IPS-18a (cell line): ENCODE measurements around the gene ZBED4.
A peak's percentile ranks its signal among the peaks of the same experiment; 100 is the strongest.

Source experiments
- H3K27ac ChIP-seq: one replicate; pipeline ENCODE4 v1.5.1; 2013; ENCODE audit warnings: low read length
- H3K27me3 ChIP-seq: one replicate; pipeline ENCODE4 v1.6.1; 2013; ENCODE audit warnings: mild to moderate bottlenecking, low read length; ENCODE audit not compliant: control insufficient read depth, insufficient read depth
- H3K36me3 ChIP-seq: one replicate; pipeline ENCODE4 v1.6.1; 2013; ENCODE audit warnings: low read depth, low read length; ENCODE audit not compliant: control insufficient read depth
- H3K4me1 ChIP-seq: one replicate; pipeline ENCODE4 v1.6.1; 2013; ENCODE audit warnings: low read depth, low read length; ENCODE audit not compliant: control insufficient read depth
- H3K4me3 ChIP-seq: one replicate; pipeline ENCODE4 v1.5.1; 2013; ENCODE audit warnings: low read length
- H3K9ac ChIP-seq: one replicate; pipeline ENCODE4 v1.6.1; 2013; ENCODE audit warnings: mild to moderate bottlenecking, low read length, moderate library complexity
- H3K9me3 ChIP-seq: one replicate; pipeline ENCODE4 v1.6.1; 2013; ENCODE audit warnings: low read depth, low read length; ENCODE audit not compliant: control insufficient read depth

Gene ZBED4

DNA sequence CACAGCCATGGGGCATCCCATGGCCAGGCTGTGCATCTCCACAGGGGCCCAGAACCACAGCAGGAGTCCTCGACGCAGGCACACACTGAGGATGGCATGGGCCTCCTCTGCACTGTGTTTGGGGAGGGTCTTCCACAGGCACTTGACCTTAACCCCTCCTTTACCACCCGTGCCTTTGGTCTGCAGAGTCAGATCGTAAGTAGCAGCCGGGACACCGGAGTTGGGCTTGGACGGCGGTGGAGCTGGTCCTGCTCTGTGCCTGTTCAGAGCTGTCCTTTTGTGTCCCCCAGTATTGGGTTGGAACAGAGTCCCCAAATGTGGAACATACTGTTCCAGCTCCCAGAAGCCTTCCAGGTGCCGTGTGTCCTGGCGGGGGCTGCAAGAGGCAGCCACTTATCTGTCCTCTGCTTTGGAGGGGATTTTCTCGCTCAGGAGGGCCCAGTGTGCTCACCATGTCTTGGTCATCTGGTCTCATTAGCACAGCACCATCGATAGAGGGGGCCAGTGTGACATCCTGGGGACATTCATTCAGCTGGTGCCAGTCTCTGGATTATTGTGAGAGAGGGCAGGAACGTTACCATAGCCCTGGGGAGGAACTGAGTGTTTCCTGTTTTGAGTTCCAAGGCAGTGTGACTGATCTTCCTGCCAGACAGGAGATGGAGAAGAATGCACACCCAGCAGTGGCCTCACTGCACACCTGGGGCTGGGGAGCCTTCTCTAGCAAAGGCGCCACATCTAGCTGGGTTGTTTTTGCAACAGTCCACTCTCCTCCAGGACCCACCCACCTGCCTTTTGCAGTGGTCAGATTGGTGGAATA, 77.2 kb downstream of the ZBED4 start:
- Histone ChIP-seq H3K27ac (no peak overlapping the region), H3K9ac (no peak overlapping the region), H3K36me3 (no peaks in the 10 kb centered on the region), H3K4me3 (no peak overlapping the region), H3K4me1 (no peaks in the 10 kb centered on the region), H3K27me3 (peaks cover 15% of the 10 kb centered on the region), H3K9me3 (no peaks in the 10 kb centered on the region)

DNA sequence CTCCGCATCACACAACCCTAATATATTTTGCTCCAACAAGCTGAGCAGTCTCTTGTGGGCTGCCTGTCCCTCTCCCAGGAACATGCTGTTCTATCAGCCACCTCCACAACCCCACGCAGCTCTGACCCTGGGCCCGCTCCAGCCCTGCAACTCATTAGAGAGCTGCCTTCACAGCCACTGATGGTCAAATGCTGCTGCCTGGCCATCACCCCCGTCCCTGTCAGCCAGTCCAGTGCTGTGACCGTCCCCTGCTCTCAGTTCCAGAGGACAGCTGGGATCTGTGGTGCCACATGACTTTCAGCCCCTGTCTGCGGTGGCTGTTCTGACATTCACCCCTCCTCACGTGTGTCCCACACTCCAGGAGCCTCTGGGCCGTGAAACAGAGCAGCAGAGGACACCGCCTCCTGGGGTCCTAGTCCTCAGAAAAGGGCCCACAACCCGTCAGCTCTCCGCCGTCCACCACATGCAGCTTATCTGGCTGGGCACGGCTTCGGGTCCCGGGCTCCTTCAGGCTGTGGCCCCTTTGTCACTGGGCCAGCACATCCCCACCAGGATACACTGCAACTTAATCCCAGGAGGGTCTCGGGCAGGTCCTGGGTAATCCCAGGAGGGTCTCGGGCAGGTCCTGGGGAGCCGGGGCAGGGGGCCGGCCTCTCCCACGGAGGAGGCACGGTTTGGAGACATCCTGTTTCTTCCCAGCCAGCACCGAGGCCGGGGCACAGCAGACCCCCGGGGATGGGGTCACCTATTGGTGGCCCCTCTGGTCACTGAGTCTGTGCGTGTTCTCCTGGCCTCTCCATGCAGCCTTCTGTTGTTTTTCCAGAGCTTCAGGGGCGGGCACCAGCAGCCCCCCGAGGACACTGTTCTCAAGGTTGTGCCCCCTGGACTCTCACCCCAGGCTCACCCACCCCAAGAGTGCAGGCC, 79.9 kb downstream of the ZBED4 start:
- H3K9me3 ChIP-seq, result no peaks in the 10 kb centered on the region
- peaks cover 5% of the 10 kb centered on the region for H3K4me1 ChIP-seq
- H3K36me3 ChIP-seq, result no peaks in the 10 kb centered on the region
- no peak overlapping the region for H3K27ac ChIP-seq
- no peak overlapping the region for H3K4me3 ChIP-seq
- peaks cover 15% of the 10 kb centered on the region for H3K27me3 ChIP-seq
- H3K9ac ChIP-seq, result no peak overlapping the region

DNA sequence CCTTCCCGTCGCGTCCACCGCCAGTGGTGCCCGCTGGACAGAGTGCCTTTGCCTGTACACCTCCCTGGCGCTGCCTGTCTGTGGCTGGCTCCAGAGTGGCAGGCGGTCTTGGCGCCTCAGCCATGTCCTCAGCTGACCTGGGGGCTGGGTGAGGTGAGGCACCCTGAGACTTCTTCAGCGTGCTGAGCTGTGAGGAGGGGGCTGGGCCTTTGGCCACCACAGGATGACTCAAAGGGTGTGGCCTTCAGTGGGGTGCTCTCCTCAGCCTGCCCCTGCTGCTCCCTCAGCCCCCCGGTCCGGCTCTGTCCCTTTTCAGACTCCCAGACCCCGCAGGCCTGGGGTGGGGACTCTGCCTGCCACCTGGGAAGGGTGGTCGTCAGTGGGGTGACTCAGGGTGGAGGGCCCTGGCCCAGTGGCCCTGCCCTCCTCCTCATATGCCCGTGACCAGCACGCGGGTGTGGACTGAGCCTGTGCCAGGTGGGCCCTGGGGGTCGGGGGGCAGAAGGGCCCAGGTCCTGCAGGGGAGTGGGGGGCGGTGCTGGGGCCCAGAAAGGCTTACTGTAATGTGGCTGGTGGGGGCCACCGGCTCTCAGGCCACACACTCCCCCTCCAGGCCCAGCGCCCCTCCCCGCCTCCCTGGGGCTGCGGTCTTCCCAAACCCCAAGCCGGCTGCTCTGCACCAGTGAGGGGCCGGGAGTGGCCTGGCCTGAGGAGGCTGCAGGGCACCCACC, 80.7 kb downstream of the ZBED4 start:
- Histone ChIP-seq H3K9ac (no peak overlapping the region), H3K27me3 (peaks cover 15% of the 10 kb centered on the region), H3K4me1 (peaks cover 5% of the 10 kb centered on the region), H3K4me3 (peak overlapping the region; percentile 17), H3K36me3 (no peaks in the 10 kb centered on the region), H3K9me3 (no peaks in the 10 kb centered on the region), H3K27ac (no peak overlapping the region)

DNA sequence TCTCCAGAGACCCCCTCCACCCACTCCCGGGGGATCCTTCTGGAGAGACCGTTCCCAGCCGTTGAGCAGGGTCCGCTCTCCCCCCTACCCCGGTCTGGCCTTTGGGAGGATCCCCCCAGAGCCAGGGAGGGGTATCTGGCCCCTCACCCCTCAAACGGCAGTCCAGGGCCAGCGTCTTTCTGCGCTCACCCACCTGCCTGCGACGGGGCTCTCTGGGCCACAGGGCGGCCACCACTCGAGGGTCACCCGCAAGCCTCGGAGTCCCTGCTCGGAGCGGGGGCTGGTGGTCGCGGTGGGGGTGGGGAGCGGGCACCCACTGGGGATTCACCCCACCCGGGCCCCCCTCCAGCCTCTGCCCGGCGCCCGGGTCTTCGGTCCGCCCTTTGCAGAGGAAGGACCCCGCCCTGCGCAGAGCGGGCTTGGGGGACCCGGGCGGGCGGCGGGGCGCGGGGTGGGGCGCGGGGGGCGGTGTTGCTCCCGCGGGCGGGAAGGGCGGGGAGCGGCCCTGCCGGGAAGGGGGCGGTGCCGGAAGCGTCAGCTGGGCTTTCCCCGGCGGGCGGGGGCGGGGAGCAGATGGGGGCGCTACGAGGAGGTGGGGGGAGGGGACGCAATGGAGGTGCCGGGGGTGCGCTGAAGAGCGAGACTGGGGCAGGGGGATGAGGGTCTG, 81.4 kb downstream of the ZBED4 start:
- peaks cover 5% of the 10 kb centered on the region for H3K4me1 ChIP-seq
- H3K9ac ChIP-seq, result no peak overlapping the region
- H3K27ac ChIP-seq, result no peak overlapping the region
- H3K36me3 ChIP-seq, result no peaks in the 10 kb centered on the region
- peaks cover 10% of the 10 kb centered on the region for H3K27me3 ChIP-seq
- no peaks in the 10 kb centered on the region for H3K9me3 ChIP-seq
- peak overlapping the region; percentile 17 for H3K4me3 ChIP-seq

DNA sequence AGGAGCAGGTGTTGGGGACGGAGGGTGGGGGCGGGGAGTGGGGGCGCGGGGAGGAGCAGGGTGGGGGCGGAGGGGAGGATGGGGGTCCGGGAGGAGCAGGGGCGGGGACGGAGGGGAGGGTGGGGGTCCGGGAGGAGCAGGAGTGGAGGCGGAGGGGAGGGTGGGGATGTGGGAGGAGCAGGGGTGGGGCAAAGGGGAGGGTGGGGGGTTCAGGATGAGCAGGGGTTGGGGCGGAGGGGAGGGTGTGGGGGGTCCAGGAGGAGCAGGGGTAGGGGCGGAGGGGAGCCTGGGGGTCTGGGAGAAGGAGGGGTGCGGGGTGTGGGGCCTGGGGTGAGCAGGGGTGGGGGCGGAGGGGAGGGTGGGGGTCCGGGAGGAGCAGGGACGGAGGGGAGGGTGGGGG, 81.9 kb downstream of the ZBED4 start:
- no peak overlapping the region for H3K27ac ChIP-seq
- no peaks in the 10 kb centered on the region for H3K36me3 ChIP-seq
- H3K9ac ChIP-seq, result no peak overlapping the region
- H3K4me1 ChIP-seq, result peaks cover 5% of the 10 kb centered on the region
- no peaks in the 10 kb centered on the region for H3K9me3 ChIP-seq
- no peak overlapping the region for H3K4me3 ChIP-seq
- H3K27me3 ChIP-seq, result peaks cover 4% of the 10 kb centered on the region

DNA sequence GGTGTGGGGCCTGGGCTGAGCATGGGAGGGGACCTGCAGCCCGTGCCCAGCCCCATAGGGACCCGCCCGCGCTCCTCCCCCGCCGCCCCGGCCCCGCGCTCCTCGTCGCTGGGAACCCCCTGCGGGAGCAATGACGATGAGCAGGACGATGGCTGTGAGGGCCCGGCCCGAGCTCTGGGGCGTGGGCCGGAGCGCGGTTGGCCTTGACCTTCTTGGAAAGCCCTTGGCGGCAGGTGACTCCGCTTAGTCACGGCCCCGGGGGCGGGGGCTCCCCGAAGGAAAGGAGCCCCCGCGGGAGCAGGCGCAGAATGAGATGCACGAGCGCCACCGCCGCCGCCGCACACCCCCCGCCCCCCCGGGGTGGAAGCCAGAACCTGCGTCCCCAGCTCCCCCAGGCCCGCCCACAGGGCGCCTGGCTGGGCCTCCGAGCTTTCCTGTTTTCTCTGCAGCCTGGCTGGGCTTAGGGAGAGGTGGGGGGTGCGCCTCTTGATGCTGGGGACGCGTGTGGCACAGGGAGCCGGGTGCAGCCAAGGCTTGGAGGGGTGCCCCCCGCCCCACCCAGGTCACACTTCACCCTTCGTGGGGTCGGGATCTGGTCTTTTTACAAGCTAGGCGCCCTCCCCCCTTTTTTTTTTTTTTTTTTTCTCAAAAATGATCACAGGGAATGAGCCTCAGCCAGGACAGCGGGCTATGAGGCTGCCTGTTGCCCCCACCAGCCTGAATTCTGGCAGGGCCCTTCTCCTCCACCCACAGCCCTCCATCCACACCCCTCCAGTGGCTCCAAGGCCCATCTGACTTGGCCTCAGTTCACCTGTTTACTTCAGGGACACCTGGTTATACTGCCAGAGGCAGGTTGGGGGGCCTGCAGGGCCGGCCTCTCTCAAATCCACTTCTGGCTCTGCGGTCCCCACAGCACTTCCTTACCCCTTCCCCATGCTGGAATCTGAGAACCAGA, 82.7 kb downstream of the ZBED4 start:
- Histone ChIP-seq H3K9me3 (no peaks in the 10 kb centered on the region), H3K9ac (peak overlapping the region; percentile 12), H3K4me3 (peak overlapping the region; percentile 44), H3K27me3 (no peaks in the 10 kb centered on the region), H3K36me3 (no peaks in the 10 kb centered on the region), H3K4me1 (peaks cover 5% of the 10 kb centered on the region), H3K27ac (no peak overlapping the region)

DNA sequence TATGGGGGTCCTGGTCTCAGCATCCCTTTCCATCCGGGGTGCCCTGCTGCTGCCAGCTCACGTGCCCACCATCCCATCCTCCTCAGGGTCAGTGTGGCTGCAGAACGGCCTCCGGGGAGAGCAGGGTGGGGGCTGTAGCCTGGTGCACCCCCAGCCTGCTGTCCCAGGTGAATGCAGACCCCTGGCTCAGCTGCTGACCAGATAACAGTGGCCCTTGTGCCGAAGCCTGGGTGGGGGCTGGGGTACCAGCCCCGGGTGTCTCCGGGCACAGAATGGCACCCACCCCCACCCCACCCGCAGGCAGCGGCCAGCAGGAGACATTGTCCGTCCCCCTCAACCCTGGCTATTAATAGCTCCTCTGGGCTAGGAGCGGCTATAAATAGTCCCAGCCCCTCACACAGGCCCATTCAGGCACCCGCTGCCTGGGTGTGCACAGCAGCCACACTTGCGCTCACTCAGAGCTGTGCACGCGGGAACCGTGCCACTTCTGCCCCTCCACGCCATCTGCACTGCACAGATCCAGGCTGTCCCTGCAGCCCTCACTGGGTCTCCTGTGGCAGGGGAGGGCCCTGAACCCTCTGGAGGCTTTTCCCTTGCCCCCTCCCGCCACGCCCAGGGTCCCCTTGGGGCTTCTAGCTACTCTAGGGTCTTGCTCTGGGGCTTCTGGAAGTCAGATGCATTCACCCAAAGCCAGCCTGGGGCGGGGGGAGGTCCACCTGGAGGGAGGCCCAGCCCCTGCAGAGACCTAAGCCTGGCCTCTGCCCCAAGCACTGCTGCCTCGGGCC, 83.5 kb downstream of the ZBED4 start:
- peaks cover 5% of the 10 kb centered on the region for H3K4me1 ChIP-seq
- peak overlapping the region; percentile 12 for H3K9ac ChIP-seq
- no peaks in the 10 kb centered on the region for H3K9me3 ChIP-seq
- no peak overlapping the region for H3K4me3 ChIP-seq
- H3K36me3 ChIP-seq, result no peaks in the 10 kb centered on the region
- no peak overlapping the region for H3K27ac ChIP-seq
- no peaks in the 10 kb centered on the region for H3K27me3 ChIP-seq

DNA sequence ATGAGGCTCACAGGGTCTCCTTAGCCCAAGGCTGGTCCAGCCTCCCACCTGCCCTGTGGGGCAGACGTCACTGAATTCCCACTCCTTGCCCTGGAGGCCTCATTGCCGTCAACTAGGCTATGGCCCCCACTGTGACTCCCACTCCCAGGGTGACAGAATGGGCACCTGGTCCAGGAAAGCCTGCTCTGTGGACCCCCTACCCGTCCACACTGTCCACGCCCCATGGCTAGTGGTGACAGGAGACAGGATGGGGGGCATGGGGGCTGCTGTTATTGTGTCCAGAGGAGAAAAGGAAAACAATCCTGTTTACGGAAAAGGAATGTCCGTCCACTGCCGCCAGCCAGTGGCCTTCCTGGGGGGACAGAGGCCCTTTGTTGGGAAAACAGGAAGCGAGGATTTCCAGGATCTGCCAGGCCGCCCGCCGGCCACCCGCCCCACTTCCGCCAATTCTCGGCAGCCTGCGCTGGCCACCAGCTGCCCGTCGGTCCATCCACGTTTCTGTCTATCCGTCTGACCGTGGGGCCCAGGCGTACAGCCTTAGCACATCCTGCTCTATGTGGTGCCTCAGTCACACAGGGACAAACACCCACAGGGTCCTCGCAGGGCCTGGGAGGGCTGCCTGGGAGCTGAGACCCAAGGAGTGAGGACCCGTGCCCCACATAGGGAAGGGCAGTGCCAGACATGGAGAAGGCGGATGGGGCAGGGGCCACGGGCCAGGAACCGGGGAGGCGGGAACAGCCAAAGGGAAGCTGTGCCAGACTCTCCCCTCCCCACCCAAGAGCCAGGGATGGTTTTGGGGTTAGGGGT, 84.3 kb downstream of the ZBED4 start:
- no peaks in the 10 kb centered on the region for H3K27me3 ChIP-seq
- no peaks in the 10 kb centered on the region for H3K36me3 ChIP-seq
- no peak overlapping the region for H3K27ac ChIP-seq
- H3K9me3 ChIP-seq, result no peaks in the 10 kb centered on the region
- H3K4me1 ChIP-seq, result peaks cover 5% of the 10 kb centered on the region
- H3K9ac ChIP-seq, result no peak overlapping the region
- no peak overlapping the region for H3K4me3 ChIP-seq

DNA sequence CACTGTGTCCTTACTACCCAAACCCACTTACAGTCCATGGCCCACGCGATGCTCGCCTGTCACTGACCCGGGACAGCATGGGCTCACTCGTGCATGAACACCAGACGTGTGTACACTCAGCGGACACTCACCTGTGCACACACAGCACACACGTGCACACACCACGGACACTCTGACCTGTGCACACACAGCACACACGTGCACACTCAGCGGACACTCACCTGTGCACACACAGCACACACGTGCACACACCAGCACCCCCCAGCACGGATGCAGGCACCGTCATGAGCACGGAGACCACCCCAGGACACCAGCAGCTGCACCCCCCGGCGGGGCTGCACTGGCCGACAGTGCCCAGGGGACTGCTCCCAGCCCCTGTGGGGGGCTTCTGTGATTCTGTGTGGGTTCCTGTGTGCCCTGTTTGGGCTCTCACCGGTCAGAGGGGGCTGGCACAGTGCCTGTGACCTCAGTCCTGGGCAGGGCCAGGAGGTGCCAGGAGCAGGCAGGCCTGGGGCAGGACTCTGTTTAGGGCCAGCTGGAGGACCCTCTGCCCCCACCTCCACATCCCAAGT, 85.0 kb downstream of the ZBED4 start:
- no peaks in the 10 kb centered on the region for H3K36me3 ChIP-seq
- no peaks in the 10 kb centered on the region for H3K27me3 ChIP-seq
- no peak overlapping the region for H3K9ac ChIP-seq
- no peak overlapping the region for H3K27ac ChIP-seq
- no peaks in the 10 kb centered on the region for H3K9me3 ChIP-seq
- peaks cover 5% of the 10 kb centered on the region for H3K4me1 ChIP-seq
- no peak overlapping the region for H3K4me3 ChIP-seq
